ENCODE data around the gene COA1. TPM values are rescaled to one million over a fixed set of nuclear protein-coding genes. Genes with fewer than 3 reads are reported as not detected.

COA1 gene
- total RNA-seq, 1 donor from 2014 or later = 93.7 TPM

DNA sequence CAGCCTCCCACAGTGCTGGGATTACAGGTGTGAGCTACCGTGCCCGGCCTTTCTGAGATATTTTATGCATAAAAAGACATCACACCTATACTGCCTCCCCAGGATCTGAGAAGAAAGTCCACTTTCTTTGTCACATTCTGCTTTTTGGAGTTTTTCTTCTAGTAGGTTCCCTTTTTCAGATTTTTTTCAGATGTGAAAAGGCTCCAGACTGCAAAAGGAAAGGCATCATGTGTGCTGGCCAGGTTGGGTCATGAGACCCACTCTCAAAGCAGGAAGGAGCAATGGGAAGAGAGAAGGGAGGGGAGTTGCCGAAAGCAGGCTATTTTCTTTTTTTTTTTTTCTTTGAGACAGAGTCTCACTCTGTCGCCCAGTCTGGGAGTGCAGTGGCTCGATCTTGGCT is 40.0 kb upstream of the COA1 start:
- TF ChIP-seq, protein P1, sequence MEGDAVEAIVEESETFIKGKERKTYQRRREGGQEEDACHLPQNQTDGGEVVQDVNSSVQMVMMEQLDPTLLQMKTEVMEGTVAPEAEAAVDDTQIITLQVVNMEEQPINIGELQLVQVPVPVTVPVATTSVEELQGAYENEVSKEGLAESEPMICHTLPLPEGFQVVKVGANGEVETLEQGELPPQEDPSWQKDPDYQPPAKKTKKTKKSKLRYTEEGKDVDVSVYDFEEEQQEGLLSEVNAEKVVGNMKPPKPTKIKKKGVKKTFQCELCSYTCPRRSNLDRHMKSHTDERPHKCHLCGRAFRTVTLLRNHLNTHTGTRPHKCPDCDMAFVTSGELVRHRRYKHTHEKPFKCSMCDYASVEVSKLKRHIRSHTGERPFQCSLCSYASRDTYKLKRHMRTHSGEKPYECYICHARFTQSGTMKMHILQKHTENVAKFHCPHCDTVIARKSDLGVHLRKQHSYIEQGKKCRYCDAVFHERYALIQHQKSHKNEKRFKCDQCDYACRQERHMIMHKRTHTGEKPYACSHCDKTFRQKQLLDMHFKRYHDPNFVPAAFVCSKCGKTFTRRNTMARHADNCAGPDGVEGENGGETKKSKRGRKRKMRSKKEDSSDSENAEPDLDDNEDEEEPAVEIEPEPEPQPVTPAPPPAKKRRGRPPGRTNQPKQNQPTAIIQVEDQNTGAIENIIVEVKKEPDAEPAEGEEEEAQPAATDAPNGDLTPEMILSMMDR (IDR thresholded peaks at IDR 0.05; ENCODE audit: unreplicated experiment) = no peak
- no peaks in the 10 kb centered on the region for H3K27me3 Mint-ChIP-seq (ENCODE audit: low read depth)
- H3K4me1 Mint-ChIP-seq = peaks cover 7% of the 10 kb centered on the region
- H3K9me3 Mint-ChIP-seq = no peaks in the 10 kb centered on the region
- H3K36me3 Mint-ChIP-seq = peaks cover 10% of the 10 kb centered on the region
- DNase-seq (ENCODE audit: low spot score in 2 of 2, unreplicated experiment in 2 of 2) = no peak
- H3K27ac Mint-ChIP-seq = no peak overlapping the region
- no peak overlapping the region for H3K4me3 Mint-ChIP-seq

GRCh38 chr7:43768887-43769272 is 39.6 kb upstream of the COA1 start:
- peaks cover 10% of the 10 kb centered on the region for H3K36me3 Mint-ChIP-seq
- peaks cover 11% of the 10 kb centered on the region for H3K4me1 Mint-ChIP-seq
- no peak overlapping the region for H3K4me3 Mint-ChIP-seq
- no peak overlapping the region for H3K27ac Mint-ChIP-seq
- H3K27me3 Mint-ChIP-seq (ENCODE audit: low read depth) = no peaks in the 10 kb centered on the region
- H3K9me3 Mint-ChIP-seq = no peaks in the 10 kb centered on the region
- no peak for DNase-seq (ENCODE audit: low spot score in 2 of 2, unreplicated experiment in 2 of 2)
- TF ChIP-seq, protein P1 (IDR thresholded peaks at IDR 0.05; ENCODE audit: unreplicated experiment) = no peak

DNA sequence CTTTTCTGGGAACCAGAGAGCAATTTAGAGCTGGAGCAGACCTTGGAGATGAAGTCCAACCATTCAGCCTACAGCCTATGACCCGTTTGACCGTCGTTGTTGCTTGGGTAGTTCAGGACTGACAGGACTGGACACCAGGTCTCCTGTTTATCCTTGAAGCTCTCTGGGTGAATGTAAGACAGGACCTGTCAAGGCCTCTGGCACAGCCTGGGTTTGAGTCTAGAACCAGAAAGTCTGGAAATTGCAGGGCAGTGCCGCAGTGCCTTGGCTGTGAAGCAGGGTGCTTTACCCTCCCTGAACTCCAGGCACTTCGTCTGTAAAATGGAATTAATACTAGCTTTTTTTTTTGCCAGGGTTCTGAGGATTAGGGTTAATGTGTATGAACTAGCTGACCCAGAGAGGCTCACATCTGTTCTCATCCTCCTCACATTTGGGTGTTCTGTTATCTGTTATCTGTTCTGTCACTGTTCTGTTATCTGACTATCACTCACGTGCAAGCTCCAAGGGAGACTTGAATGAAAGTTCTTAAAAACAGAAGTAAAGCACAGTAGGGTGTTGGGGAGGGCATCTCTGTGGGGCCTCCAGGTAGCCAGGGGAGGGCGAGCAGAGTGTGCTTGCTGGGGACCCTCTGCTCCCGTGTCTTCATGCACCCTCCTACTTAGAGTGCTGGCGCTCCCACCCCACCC is 39.0 kb upstream of the COA1 start:
- H3K9me3 Mint-ChIP-seq = no peaks in the 10 kb centered on the region
- no peak overlapping the region for H3K4me3 Mint-ChIP-seq
- no peak for DNase-seq (ENCODE audit: low spot score in 2 of 2, unreplicated experiment in 2 of 2)
- TF ChIP-seq, protein P1 (IDR thresholded peaks at IDR 0.05; ENCODE audit: unreplicated experiment) = no peak
- H3K27me3 Mint-ChIP-seq (ENCODE audit: low read depth) = no peaks in the 10 kb centered on the region
- H3K27ac Mint-ChIP-seq = no peak overlapping the region
- H3K36me3 Mint-ChIP-seq = peaks cover 8% of the 10 kb centered on the region
- peaks cover 17% of the 10 kb centered on the region for H3K4me1 Mint-ChIP-seq

- TF ChIP-seq, protein P1 (IDR thresholded peaks at IDR 0.05; ENCODE audit: unreplicated experiment) = no peak
- Mint-ChIP-seq H3K9me3 (no peaks in the 10 kb centered on the region), H3K4me3 (no peak overlapping the region), H3K36me3 (peaks cover 1% of the 10 kb centered on the region), H3K27me3 (ENCODE audit: low read depth) (no peaks in the 10 kb centered on the region), H3K4me1 (peaks cover 23% of the 10 kb centered on the region), H3K27ac (no peak overlapping the region)
- DNase-seq (ENCODE audit: low spot score in 2 of 2, unreplicated experiment in 2 of 2) = no peak
Measured at GRCh38 chr7:43767311-43767710, 38.0 kb upstream of the COA1 start.

DNA sequence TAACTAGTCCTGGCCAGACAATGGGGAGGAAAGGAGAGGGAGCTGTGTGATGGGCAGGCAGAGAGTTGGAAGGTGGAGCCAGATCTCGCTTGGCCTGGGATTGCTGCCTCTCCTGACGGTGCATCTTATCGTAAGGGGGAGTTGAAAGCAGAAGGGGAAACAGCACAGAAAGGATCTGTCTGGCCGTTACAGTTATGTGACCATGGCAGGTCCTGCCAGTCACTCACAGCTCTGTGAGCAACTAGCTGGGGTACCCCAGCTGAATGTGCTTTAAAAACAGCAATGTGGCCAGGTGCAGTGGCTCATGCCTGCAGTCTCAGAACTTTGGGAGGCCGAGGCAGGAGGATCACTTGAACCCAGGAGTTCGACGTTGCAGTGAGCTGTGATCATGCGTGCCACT is 37.2 kb upstream of the COA1 start:
- no peak for DNase-seq (ENCODE audit: low spot score in 2 of 2, unreplicated experiment in 2 of 2)
- TF ChIP-seq, protein P1 (IDR thresholded peaks at IDR 0.05; ENCODE audit: unreplicated experiment) = no peak
- H3K9me3 Mint-ChIP-seq = no peaks in the 10 kb centered on the region
- no peaks in the 10 kb centered on the region for H3K36me3 Mint-ChIP-seq
- H3K4me3 Mint-ChIP-seq = no peak overlapping the region
- H3K27ac Mint-ChIP-seq = no peak overlapping the region
- peaks cover 23% of the 10 kb centered on the region for H3K4me1 Mint-ChIP-seq
- no peaks in the 10 kb centered on the region for H3K27me3 Mint-ChIP-seq (ENCODE audit: low read depth)
